ENCODE data around the gene EIF4G3. TPM values are rescaled to one million over a fixed set of nuclear protein-coding genes. Genes with fewer than 3 reads are reported as not detected.

The EIF4G3 gene
- total and polyA plus RNA-seq, 2 donors (not counting 3 experiments of a cell fraction or from before 2014, with no cell fraction given), result 40.7 to 78.5 TPM

DNA sequence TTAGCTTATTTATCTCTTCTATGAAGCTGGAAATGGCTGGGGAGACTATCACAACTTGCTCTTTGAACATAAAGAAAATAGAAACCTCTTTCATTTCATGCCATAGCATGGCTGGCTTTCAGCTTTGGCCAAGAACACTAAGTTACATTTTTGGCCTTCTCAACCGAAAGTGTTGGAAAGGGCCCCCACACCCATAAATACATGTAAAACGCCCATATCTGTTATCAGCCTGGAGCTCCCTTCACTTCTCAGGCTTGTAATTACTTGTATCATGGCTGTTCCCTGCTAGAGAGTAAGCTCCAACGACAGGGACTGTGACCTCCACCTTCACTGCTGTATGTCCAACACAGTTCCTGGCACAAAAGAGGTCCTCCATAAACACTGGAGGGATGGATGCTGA, 12.7 kb upstream of the EIF4G3 start:
- FAIRE-seq (no peak), DNase-seq (ENCODE audit: low read depth, low spot score) (no peak)
- TF ChIP-seq GATA2 (IDR thresholded peaks at IDR 0.05; ENCODE audit: insufficient read depth, insufficient read length, low read depth, low read length), result no peak
- BruUV-seq (replicated peaks), result no TSS peak
- Histone ChIP-seq H3K9ac (replicated peaks; ENCODE audit: extremely low read depth, insufficient read depth, low read length) (no peak overlapping the region), H3K36me3 (ENCODE audit: control insufficient read depth in 2 of 2, extremely low read depth in 1 of 2, insufficient read depth in 2 of 2, low read length in 2 of 2) (no peaks in the 10 kb centered on the region), H3K27ac (ENCODE audit: insufficient read depth, low read depth, low read length) (no peak overlapping the region), H3K4me3 (replicated peaks in 1 of 3; ENCODE audit: insufficient read depth in 1 of 3, low read depth in 1 of 3, low read length in 3 of 3) (no peak overlapping the region), H3K4me2 (ENCODE audit: insufficient read depth, low read length) (no peak overlapping the region), H3K4me1 (ENCODE audit: control insufficient read depth, extremely low read depth, insufficient read depth, low read length) (peaks cover 9% of the 10 kb centered on the region), H3K9me1 (replicated peaks; ENCODE audit: control insufficient read depth, extremely low read depth, insufficient read depth, low read length) (no peaks in the 10 kb centered on the region), H4K20me1 (replicated peaks; ENCODE audit: control insufficient read depth, extremely low read depth, insufficient read depth, low read length) (no peaks in the 10 kb centered on the region), H2AFZ (ENCODE audit: low read depth, low read length) (no peak overlapping the region), H3K27me3 (ENCODE audit: control insufficient read depth in 2 of 2, insufficient read depth in 2 of 2, low read length in 2 of 2) (no peaks in the 10 kb centered on the region), H3K79me2 (ENCODE audit: control insufficient read depth, insufficient read depth, low read length) (no peaks in the 10 kb centered on the region), H3K9me3 (replicated peaks; ENCODE audit: control insufficient read depth, insufficient read depth, low read length) (no peaks in the 10 kb centered on the region)
- ChIA-PET POLR2A (no interaction called here), CTCF (interaction anchor here (1.1 to 1.7 kb wide), 3 partner anchors 117 to 493 kb away, joined by 3 to 4 read pairs (median 4); no protein-coding TSS in a partner anchor)
- dilution Hi-C loops (cut with MboI; ENCODE audit: extremely low pct_ligation_motif_present, low sequenced_read_pairs), result no loop called here
- intact Hi-C loops (cut with micrococcal nuclease), result no loop called here

DNA sequence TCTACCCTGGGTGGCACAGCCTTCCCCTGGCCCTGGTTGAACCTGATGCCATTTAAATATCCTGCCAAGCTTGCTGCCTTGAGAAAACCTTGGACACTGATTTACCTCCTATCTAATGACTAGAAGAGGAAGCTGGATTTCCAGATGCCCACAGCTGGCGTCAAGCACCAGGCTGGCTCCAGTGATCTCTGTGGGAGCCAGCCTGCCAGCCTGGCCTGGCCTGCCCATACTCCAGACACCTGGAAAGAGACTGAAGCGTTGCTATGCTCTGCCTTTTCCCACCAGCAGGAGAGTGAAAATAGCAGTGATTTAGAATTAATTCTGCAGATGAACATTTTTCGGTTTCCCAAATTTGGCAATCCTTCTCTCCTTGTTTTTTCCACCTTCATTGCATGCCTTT, 11.5 kb upstream of the EIF4G3 start:
- POLR2A ChIA-PET, result no interaction called here
- H4K20me1 ChIP-seq (replicated peaks; ENCODE audit: control insufficient read depth, extremely low read depth, insufficient read depth, low read length), result no peaks in the 10 kb centered on the region
- H3K9me3 ChIP-seq (replicated peaks; ENCODE audit: control insufficient read depth, insufficient read depth, low read length), result no peaks in the 10 kb centered on the region
- no peak for DNase-seq (ENCODE audit: low read depth, low spot score)
- no peak overlapping the region for H3K4me2 ChIP-seq (ENCODE audit: insufficient read depth, low read length)
- CTCF ChIA-PET, result no interaction called here
- no peak for FAIRE-seq
- peaks cover 9% of the 10 kb centered on the region for H3K4me1 ChIP-seq (ENCODE audit: control insufficient read depth, extremely low read depth, insufficient read depth, low read length)
- H3K27me3 ChIP-seq (ENCODE audit: control insufficient read depth in 2 of 2, insufficient read depth in 2 of 2, low read length in 2 of 2), result no peaks in the 10 kb centered on the region
- no peak overlapping the region for H3K27ac ChIP-seq (ENCODE audit: insufficient read depth, low read depth, low read length)
- intact Hi-C loops (cut with micrococcal nuclease) (no loop called here), dilution Hi-C loops (cut with MboI; ENCODE audit: extremely low pct_ligation_motif_present, low sequenced_read_pairs) (no loop called here)
- no peak overlapping the region for H3K4me3 ChIP-seq (replicated peaks in 1 of 3; ENCODE audit: insufficient read depth in 1 of 3, low read depth in 1 of 3, low read length in 3 of 3)
- no peaks in the 10 kb centered on the region for H3K9me1 ChIP-seq (replicated peaks; ENCODE audit: control insufficient read depth, extremely low read depth, insufficient read depth, low read length)
- no peak overlapping the region for H2AFZ ChIP-seq (ENCODE audit: low read depth, low read length)
- TF ChIP-seq FOS (IDR thresholded peaks at IDR 0.05; ENCODE audit: borderline replicate concordance, insufficient read depth, low read length), result no peak
- no peak for TF ChIP-seq JUN (IDR thresholded peaks at IDR 0.05; ENCODE audit: borderline replicate concordance, insufficient read depth, insufficient read length, low read depth)
- no peak for TF ChIP-seq EZH2 (IDR thresholded peaks at IDR 0.05; ENCODE audit: borderline replicate concordance, low read depth, low read length, severe bottlenecking)
- no peak for TF ChIP-seq MYC (IDR thresholded peaks at IDR 0.05; ENCODE audit: low read depth, low read length)
- TF ChIP-seq, protein P1, sequence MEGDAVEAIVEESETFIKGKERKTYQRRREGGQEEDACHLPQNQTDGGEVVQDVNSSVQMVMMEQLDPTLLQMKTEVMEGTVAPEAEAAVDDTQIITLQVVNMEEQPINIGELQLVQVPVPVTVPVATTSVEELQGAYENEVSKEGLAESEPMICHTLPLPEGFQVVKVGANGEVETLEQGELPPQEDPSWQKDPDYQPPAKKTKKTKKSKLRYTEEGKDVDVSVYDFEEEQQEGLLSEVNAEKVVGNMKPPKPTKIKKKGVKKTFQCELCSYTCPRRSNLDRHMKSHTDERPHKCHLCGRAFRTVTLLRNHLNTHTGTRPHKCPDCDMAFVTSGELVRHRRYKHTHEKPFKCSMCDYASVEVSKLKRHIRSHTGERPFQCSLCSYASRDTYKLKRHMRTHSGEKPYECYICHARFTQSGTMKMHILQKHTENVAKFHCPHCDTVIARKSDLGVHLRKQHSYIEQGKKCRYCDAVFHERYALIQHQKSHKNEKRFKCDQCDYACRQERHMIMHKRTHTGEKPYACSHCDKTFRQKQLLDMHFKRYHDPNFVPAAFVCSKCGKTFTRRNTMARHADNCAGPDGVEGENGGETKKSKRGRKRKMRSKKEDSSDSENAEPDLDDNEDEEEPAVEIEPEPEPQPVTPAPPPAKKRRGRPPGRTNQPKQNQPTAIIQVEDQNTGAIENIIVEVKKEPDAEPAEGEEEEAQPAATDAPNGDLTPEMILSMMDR (IDR thresholded peaks at IDR 0.05; ENCODE audit: extremely low read depth in 1 of 2, insufficient read depth in 1 of 2, low read depth in 1 of 2, low read length in 2 of 2), result no peak
- TF ChIP-seq, protein P2, sequence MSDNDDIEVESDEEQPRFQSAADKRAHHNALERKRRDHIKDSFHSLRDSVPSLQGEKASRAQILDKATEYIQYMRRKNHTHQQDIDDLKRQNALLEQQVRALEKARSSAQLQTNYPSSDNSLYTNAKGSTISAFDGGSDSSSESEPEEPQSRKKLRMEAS (IDR thresholded peaks at IDR 0.05; ENCODE audit: insufficient read depth, insufficient read length), result no peak
- TF ChIP-seq GATA2 (IDR thresholded peaks at IDR 0.05; ENCODE audit: insufficient read depth, insufficient read length, low read depth, low read length), result no peak
- TF ChIP-seq POLR2AphosphoS5 (IDR thresholded peaks at IDR 0.05; ENCODE audit: insufficient read depth, low read depth, low read length), result no peak
- TF ChIP-seq POLR2A (IDR thresholded peaks at IDR 0.05; ENCODE audit: low read depth, low read length), result no peak
- BruUV-seq (replicated peaks), result no TSS peak
- no peaks in the 10 kb centered on the region for H3K79me2 ChIP-seq (ENCODE audit: control insufficient read depth, insufficient read depth, low read length)
- no peaks in the 10 kb centered on the region for H3K36me3 ChIP-seq (ENCODE audit: control insufficient read depth in 2 of 2, extremely low read depth in 1 of 2, insufficient read depth in 2 of 2, low read length in 2 of 2)
- H3K9ac ChIP-seq (replicated peaks; ENCODE audit: extremely low read depth, insufficient read depth, low read length), result no peak overlapping the region

Measured in endothelial cell of umbilical vein (primary cell).